NCI-H2029 (cell line): Measurements from ENCODE around the gene PEBP1.
"Not testable (repeated sequence)": the region's sequence is repeated elsewhere in the genome, so short reads cannot be mapped to it uniquely, and the experiment has no call there.

Experiments
- DNase-seq: peaks from one replicate; lab custom pipeline; 2025; lab: John Stamatoyannopoulos, UW

The PEBP1 gene

GRCh38 chr12:118135788-118136558, at the start of gene PEBP1:
PEBP1 (plus strand) TSS chr12:118136124; CDS start chr12:118136210, 86 bp downstream.
- DNase-seq, result peak; percentile 92

- DNase-seq, result no peak
Observed at GRCh38 chr12:118089782-118090181, 46.1 kb upstream of the PEBP1 start.

- DNase-seq, result no peak
Observed at GRCh38 chr12:118094039-118094438, 41.9 kb upstream of the PEBP1 start.

GRCh38 chr12:118098401-118098800, 37.5 kb upstream of the PEBP1 start:
- no peak for DNase-seq

- DNase-seq, result no peak
Observed at GRCh38 chr12:118098911-118099671, 36.8 kb upstream of the PEBP1 start.

- DNase-seq, result no peak
Observed at GRCh38 chr12:118101051-118101450, 34.9 kb upstream of the PEBP1 start.

- peak; percentile 12 for DNase-seq
Observed at GRCh38 chr12:118102070-118102469, 33.9 kb upstream of the PEBP1 start.

- no peak for DNase-seq
Observed at GRCh38 chr12:118102609-118103008, 33.3 kb upstream of the PEBP1 start.

- no peak for DNase-seq
Observed at GRCh38 chr12:118103201-118103600, 32.7 kb upstream of the PEBP1 start.

- DNase-seq, result peak; percentile 83
Observed at GRCh38 chr12:118103601-118104382, 32.1 kb upstream of the PEBP1 start, which contains the start of gene VSIG10. VSIG10 (minus strand) TSS chr12:118104011; CDS start chr12:118103671, 340 bp downstream.

GRCh38 chr12:118107011-118107410, 28.9 kb upstream of the PEBP1 start:
- no peak for DNase-seq

- DNase-seq, result no peak
Observed at GRCh38 chr12:118107694-118108093, 28.2 kb upstream of the PEBP1 start.

- DNase-seq, result no peak
Observed at GRCh38 chr12:118109088-118109487, 26.8 kb upstream of the PEBP1 start.

- DNase-seq, result no peak
Observed at GRCh38 chr12:118119449-118119879, 16.5 kb upstream of the PEBP1 start.

- DNase-seq, result peak; percentile 81
Observed at GRCh38 chr12:118120579-118121363, 15.2 kb upstream of the PEBP1 start.

- DNase-seq, result no peak
Observed at GRCh38 chr12:118122264-118122663, 13.7 kb upstream of the PEBP1 start.

GRCh38 chr12:118124333-118124874, 11.5 kb upstream of the PEBP1 start:
- DNase-seq, result no peak

GRCh38 chr12:118125743-118126118, 10.2 kb upstream of the PEBP1 start:
- no peak for DNase-seq

- DNase-seq, result peak; percentile 93
Observed at GRCh38 chr12:118126119-118126757, 9.7 kb upstream of the PEBP1 start.

- no peak for DNase-seq
Observed at GRCh38 chr12:118127867-118128266, 8.1 kb upstream of the PEBP1 start.

- not testable (repeated sequence) for DNase-seq
Observed at GRCh38 chr12:118129436-118129835, 6.5 kb upstream of the PEBP1 start.
